ENCODE data around the gene PLEKHG2. TPM values are rescaled to one million over a fixed set of nuclear protein-coding genes. Genes with fewer than 3 reads are reported as not detected.
A peak's percentile ranks its signal among the peaks of the same experiment; 100 is the strongest.

Gene PLEKHG2
- total and polyA plus RNA-seq, 9 of the 15 experiments (the other 6 are each of a cell fraction or from before 2014, with no cell fraction given): 0.98 to 45.7 (median 9.8) TPM

- TF ChIP-seq CHCHD3 (CRISPR knock-in tag; IDR thresholded peaks at IDR 0.05) (no peak), CREB3L1 (IDR thresholded peaks at IDR 0.05; ENCODE audit: borderline replicate concordance, low read depth) (0 out of 2 replicates have a peak, but pooled peaks have one; percentile 31), XRCC5 (IDR thresholded peaks at IDR 0.05; ENCODE audit: low read depth, low read length) (peak; percentile 37; the same call in 1 of the 2 replicates), BCOR (IDR thresholded peaks at IDR 0.05) (peak; percentile 29; the same call in 1 of the 2 replicates), PATZ1 (CRISPR knock-in tag; IDR thresholded peaks at IDR 0.05; ENCODE audit: borderline replicate concordance) (no peak), MED1 (CRISPR knock-in tag; IDR thresholded peaks at IDR 0.05; ENCODE audit: borderline replicate concordance) (no peak), TCF15 (CRISPR knock-in tag; IDR thresholded peaks at IDR 0.05) (no peak), KLF16 (IDR thresholded peaks at IDR 0.05) (no peak), SMAD3 (CRISPR knock-in tag; conservative IDR thresholded peaks at IDR 0.05) (0 out of 2 replicates have a peak, but pooled peaks have one; percentile 7), RBFOX2 (IDR thresholded peaks at IDR 0.05; ENCODE audit: low read depth, low read length) (peak; percentile 100), ARNT (IDR thresholded peaks at IDR 0.05) (no peak), OTX1 (CRISPR knock-in tag; IDR thresholded peaks at IDR 0.05) (no peak; the same call in 1 of the 2 replicates), FOSL1 (tag; conservative IDR thresholded peaks at IDR 0.05) (no peak), MEIS2 (IDR thresholded peaks at IDR 0.05; ENCODE audit: partially characterized antibody) (peak; percentile 65), RNF219 (CRISPR knock-in tag; IDR thresholded peaks at IDR 0.05) (no peak), GTF3C2 (IDR thresholded peaks at IDR 0.05; ENCODE audit: borderline replicate concordance, extremely low read depth, insufficient read length) (no peak), NCOA6 (IDR thresholded peaks at IDR 0.05) (no peak), TRIM24 (IDR thresholded peaks at IDR 0.05) (no peak)
Measured at GRCh38 chr19:39435499-39436349, 23.3 kb downstream of the PLEKHG2 start, which contains the start of gene RPS16 (continued).
